ENCODE results near the gene SPDYE6. TPM values are rescaled to one million over a fixed set of nuclear protein-coding genes. Genes with fewer than 3 reads are reported as not detected.
"Not testable (repeated sequence)": the region's sequence is repeated elsewhere in the genome, so short reads cannot be mapped to it uniquely, and the experiment has no call there.

Gene SPDYE6
- total RNA-seq (not detected in 2 replicates), polyA plus RNA-seq (not detected in 2 replicates), polyA minus RNA-seq (not detected in 2 replicates)
- not detected for total RNA-seq (2013)

DNA sequence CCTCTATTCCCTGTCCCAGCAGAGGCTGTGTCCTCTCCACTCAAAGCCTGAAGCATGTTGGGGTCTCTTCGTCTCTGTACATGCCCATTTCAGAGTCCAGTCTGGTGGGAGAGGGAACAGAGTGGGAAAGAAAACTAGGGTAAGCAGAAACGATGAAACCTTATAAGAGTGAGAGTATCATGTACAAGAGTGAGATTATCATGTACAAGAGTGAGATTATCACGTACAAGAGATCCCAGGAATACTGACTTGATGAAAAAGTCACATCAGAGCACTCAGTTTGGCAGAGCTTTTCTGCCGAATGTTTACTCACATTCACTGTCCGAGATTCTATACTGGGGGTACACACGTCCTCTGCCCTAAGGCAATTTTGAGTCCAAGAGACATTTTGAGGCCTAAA is at the start of gene SPDYE6:
SPDYE6 (minus strand) TSS at position 101 of the 400 bp plus-strand sequence. CDS start 421 bp downstream, outside the sequence.
- H3K27ac ChIP-seq (ENCODE audit: low read length in 2 of 2); H3K36me3 ChIP-seq (replicated peaks in 1 of 2; ENCODE audit: control extremely low read depth in 1 of 2, control insufficient read depth in 1 of 2, extremely low read depth in 1 of 2, insufficient read depth in 2 of 2, low read length in 1 of 2); H3K4me1 Mint-ChIP-seq; H3K4me3 ChIP-seq (ENCODE audit: control extremely low read depth in 1 of 5, extremely low read depth in 1 of 5, insufficient read depth in 1 of 5, low read depth in 2 of 5, low read length in 4 of 5); H3K27ac Mint-ChIP-seq; H3K27me3 Mint-ChIP-seq; DNase-seq; intact Hi-C loops (cut with micrococcal nuclease); ATAC-seq (ENCODE audit: low read depth); H3K9me3 ChIP-seq (ENCODE audit: control extremely low read depth in 1 of 3, control insufficient read depth in 2 of 3, insufficient read depth in 1 of 3, low read length in 2 of 3); H3K4me2 ChIP-seq (replicated peaks; ENCODE audit: low read depth, low read length, poor library complexity, severe bottlenecking); H2AFZ ChIP-seq (ENCODE audit: insufficient read depth, low read depth, low read length, poor library complexity, severe bottlenecking); H3K79me2 ChIP-seq (ENCODE audit: control insufficient read depth, insufficient read depth, low read length); H4K20me1 ChIP-seq (ENCODE audit: control insufficient read depth, insufficient read depth, low read length, poor library complexity, severe bottlenecking); H3K4me1 ChIP-seq (ENCODE audit: control insufficient read depth in 2 of 2, insufficient read depth in 2 of 2, low read length in 2 of 2); CTCF ChIA-PET; H3K27me3 ChIP-seq (replicated peaks in 1 of 4; ENCODE audit: control extremely low read depth in 1 of 4, control insufficient read depth in 3 of 4, insufficient read depth in 4 of 4, low read length in 3 of 4); H3K9me3 Mint-ChIP-seq (ENCODE audit: insufficient read depth); H3K9ac ChIP-seq (ENCODE audit: low read length); H3K4me3 Mint-ChIP-seq; POLR2A ChIA-PET: not testable (repeated sequence)
- no CpG with 5 or more reads among the region's 6 CpGs for WGBS (ENCODE audit: insufficient coverage)

- H3K4me3 ChIP-seq (ENCODE audit: control extremely low read depth in 1 of 5, extremely low read depth in 1 of 5, insufficient read depth in 1 of 5, low read depth in 2 of 5, low read length in 4 of 5); H2AFZ ChIP-seq (ENCODE audit: insufficient read depth, low read depth, low read length, poor library complexity, severe bottlenecking); H3K9ac ChIP-seq (ENCODE audit: low read length); H3K4me3 Mint-ChIP-seq; H3K27me3 ChIP-seq (replicated peaks in 1 of 4; ENCODE audit: control extremely low read depth in 1 of 4, control insufficient read depth in 3 of 4, insufficient read depth in 4 of 4, low read length in 3 of 4); H3K9me3 ChIP-seq (ENCODE audit: control extremely low read depth in 1 of 3, control insufficient read depth in 2 of 3, insufficient read depth in 1 of 3, low read length in 2 of 3); H3K4me2 ChIP-seq (replicated peaks; ENCODE audit: low read depth, low read length, poor library complexity, severe bottlenecking); H3K27ac ChIP-seq (ENCODE audit: low read length in 2 of 2); H3K27ac Mint-ChIP-seq; H3K9me3 Mint-ChIP-seq (ENCODE audit: insufficient read depth); DNase-seq; ATAC-seq (ENCODE audit: low read depth); H3K27me3 Mint-ChIP-seq: not testable (repeated sequence)
- peaks cover 12% of the 10 kb centered on the region for H4K20me1 ChIP-seq (ENCODE audit: control insufficient read depth, insufficient read depth, low read length, poor library complexity, severe bottlenecking)
- ChIA-PET CTCF (interaction anchor here (0.7 to 23.0 kb wide), 14 partner anchors 8 to 125 kb away, joined by 3 to 1182 read pairs (median 5); partner anchors contain the start of genes ALKBH4, LRWD1, ORAI2 and PRKRIP1), POLR2A (interaction anchor here (0.9 to 7.5 kb wide), 9 partner anchors 8 to 45 kb away, joined by 3 to 69 read pairs (median 6); partner anchors contain the start of gene ORAI2)
- intact Hi-C loops (cut with micrococcal nuclease), result loop anchor here (1.0 kb wide), 2 partner anchors 36 to 45 kb away; no protein-coding TSS in a partner anchor
- peaks cover 9 to 80% of the 10 kb centered on the region in 2 experiments for H3K36me3 ChIP-seq (replicated peaks in 1 of 2; ENCODE audit: control extremely low read depth in 1 of 2, control insufficient read depth in 1 of 2, extremely low read depth in 1 of 2, insufficient read depth in 2 of 2, low read length in 1 of 2)
- peaks cover 22 to 32% of the 10 kb centered on the region in 2 donors for H3K4me1 ChIP-seq (ENCODE audit: control insufficient read depth in 2 of 2, insufficient read depth in 2 of 2, low read length in 2 of 2)
- H3K4me1 Mint-ChIP-seq, result peaks cover 40% of the 10 kb centered on the region
- WGBS (ENCODE audit: insufficient coverage), result 97% methylated on average over 3 of the region's 5 CpGs
- peaks cover 25% of the 10 kb centered on the region for H3K79me2 ChIP-seq (ENCODE audit: control insufficient read depth, insufficient read depth, low read length)
- TF ChIP-seq CTCF (IDR thresholded peaks at IDR 0.05), result peak; percentile 47
Observed at GRCh38 chr7:102404862-102405188, 48.6 kb upstream of the SPDYE6 start.

All from B cell (primary cell).